Liver (tissue), 9 donors: ENCODE data around the gene PAQR7. TPM values are rescaled to one million over a fixed set of nuclear protein-coding genes. Genes with fewer than 3 reads are reported as not detected.

Experiments
- DNase-seq: peaks from one replicate; pipeline ENCODE4 v3.0.0-alpha.2; 2017; ENCODE audit warnings: low spot score
- H3K27ac ChIP-seq, 2 donors: one replicate each; pipeline ENCODE4 v1.7.0; 2013; ENCODE audit warnings: inconsistent platforms in 2 of 2, low read length in 2 of 2, control low read depth in 1 of 2, low read depth in 1 of 2, mild to moderate bottlenecking in 1 of 2
- H3K27me3 ChIP-seq, 4 donors: one replicate each; pipeline versions ENCODE4 v1.6.1 to v1.7.0; 2013; ENCODE audit warnings: low read length in 3 of 4, inconsistent platforms in 1 of 4, mild to moderate bottlenecking in 1 of 4, moderate library complexity in 1 of 4; ENCODE audit not compliant: control insufficient read depth in 4 of 4, insufficient read depth in 4 of 4
- H3K36me3 ChIP-seq, 4 donors: one replicate each; pipeline versions ENCODE4 v1.6.1 to v1.7.0; 2013; ENCODE audit warnings: low read length in 3 of 4, mild to moderate bottlenecking in 3 of 4, low read depth in 1 of 4, moderate library complexity in 1 of 4; ENCODE audit not compliant: control insufficient read depth in 4 of 4, insufficient read depth in 3 of 4
- H3K4me1 ChIP-seq, 4 donors: one replicate each; pipeline versions ENCODE4 v1.6.1 to v1.7.0; 2013; ENCODE audit warnings: low read length in 3 of 4, mild to moderate bottlenecking in 3 of 4, moderate library complexity in 1 of 4; ENCODE audit not compliant: control insufficient read depth in 4 of 4, insufficient read depth in 4 of 4
- H3K4me3 ChIP-seq, 3 donors: one replicate each; pipeline versions ENCODE4 v1.6.1 to v1.7.0; 2013; ENCODE audit warnings: low read length in 3 of 3, control low read depth in 1 of 3, low read depth in 1 of 3, mild to moderate bottlenecking in 1 of 3
- H3K9ac ChIP-seq, 2 donors: one replicate each; pipeline ENCODE4 v1.7.0; 2013; ENCODE audit warnings: low read length in 2 of 2, mild to moderate bottlenecking in 2 of 2, moderate library complexity in 2 of 2, control low read depth in 1 of 2, low read depth in 1 of 2
- H3K9me3 ChIP-seq, 4 donors: one replicate each; pipeline versions ENCODE4 v1.6.1 to v1.7.0; 2013; ENCODE audit warnings: low read length in 3 of 4; ENCODE audit not compliant: control insufficient read depth in 4 of 4
- ATF3 ChIP-seq: IDR thresholded peaks from 2 replicates; pipeline ENCODE4 v1.6.1; 2016; ENCODE audit warnings: antibody characterized with exemption
- EGR1 ChIP-seq, 2 donors: IDR thresholded peaks; 2 replicates each; pipeline ENCODE4 v1.6.1; 2016 to 2018; ENCODE audit warnings: antibody characterized with exemption in 2 of 2, low read depth in 2 of 2
- FOXA1 ChIP-seq: IDR thresholded peaks from 2 replicates; pipeline ENCODE4 v1.6.1; 2016; ENCODE audit warnings: antibody characterized with exemption
- FOXA2 ChIP-seq: IDR thresholded peaks from 2 replicates; pipeline ENCODE4 v1.6.1; 2016; ENCODE audit warnings: antibody characterized with exemption
- GABPA ChIP-seq, 2 donors: IDR thresholded peaks in 1 of 2; conservative IDR thresholded peaks in 1 of 2; 2 replicates each; pipeline ENCODE4 v1.6.1; 2016; ENCODE audit warnings: antibody characterized with exemption in 2 of 2, mild to moderate bottlenecking in 1 of 2, moderate library complexity in 1 of 2
- HNF4A ChIP-seq, 2 donors: conservative IDR thresholded peaks; 2 replicates each; pipeline ENCODE4 v1.6.1; 2016; ENCODE audit warnings: antibody characterized with exemption in 2 of 2, mild to moderate bottlenecking in 2 of 2
- HNF4G ChIP-seq: IDR thresholded peaks from 2 replicates; pipeline ENCODE4 v1.6.1; 2016; ENCODE audit warnings: antibody characterized with exemption
- JUND ChIP-seq, 2 donors: IDR thresholded peaks; 2 replicates each; pipeline ENCODE4 v1.6.1; 2016; ENCODE audit warnings: antibody characterized with exemption in 2 of 2
- MAX ChIP-seq: IDR thresholded peaks from 2 replicates; pipeline ENCODE4 v1.6.1; 2016; ENCODE audit warnings: antibody characterized with exemption
- NR2F2 ChIP-seq: IDR thresholded peaks from 2 replicates; pipeline ENCODE4 v1.6.1; 2016; ENCODE audit warnings: antibody characterized with exemption
- RAD21 ChIP-seq, 2 donors: IDR thresholded peaks; 2 replicates each; pipeline ENCODE4 v1.6.1; 2016; ENCODE audit warnings: antibody characterized with exemption in 2 of 2, mild to moderate bottlenecking in 2 of 2
- REST ChIP-seq: IDR thresholded peaks from 2 replicates; pipeline ENCODE4 v1.6.1; 2016; ENCODE audit warnings: antibody characterized with exemption, mild to moderate bottlenecking
- RXRA ChIP-seq, 2 donors: IDR thresholded peaks; 2 replicates each; pipeline ENCODE4 v1.6.1; 2017 to 2018; ENCODE audit warnings: antibody characterized with exemption in 2 of 2, mild to moderate bottlenecking in 1 of 2
- SP1 ChIP-seq: IDR thresholded peaks from 2 replicates; pipeline ENCODE4 v1.6.1; 2018; ENCODE audit warnings: antibody characterized with exemption, mild to moderate bottlenecking
- TAF1 ChIP-seq: conservative IDR thresholded peaks from 2 replicates; pipeline ENCODE4 v1.6.1; 2016; ENCODE audit warnings: antibody characterized with exemption, mild to moderate bottlenecking
- YY1 ChIP-seq: IDR thresholded peaks from 2 replicates; pipeline ENCODE4 v1.6.1; 2016; ENCODE audit warnings: antibody characterized with exemption, mild to moderate bottlenecking
- ZBTB33 ChIP-seq: IDR thresholded peaks from 2 replicates; pipeline ENCODE4 v1.6.1; 2016; ENCODE audit warnings: antibody characterized with exemption
- WGBS: extraction: QIAGEN DNeasy Blood & Tissue Kit; methylation state at CpG from one replicate; pipeline ENCODE4 v1.1.7; 2013; 5-methylcytosine and 5-hydroxymethylcytosine counted together
- polyA plus RNA-seq, 2 donors: library from polyadenylated mRNA; stranded (reverse) in 1 of 2; unstranded in 1 of 2; fragments of 200-250 nt in 1 of 2; fragments of >200 nt in 1 of 2; fragmentation: Nextera tagmentation in 1 of 2; extraction: Ambion mirVana in 1 of 2; gene quantifications; one replicate each; pipeline versions ENCODE4 v1.2.1 to v1.2.3, GENCODE V29; 2013 to 2015
- total RNA-seq, 2 donors: library from RNA; depleted of rRNA; stranded (reverse); fragments of >200 nt; gene quantifications; one replicate each; pipeline ENCODE4 v1.2.3, GENCODE V29; 2014
- TF ChIP-seq, protein P1 (sequence below): fragments of 150-350 bp; IDR thresholded peaks from 2 replicates; pipeline ENCODE4 v1.5.1; 2017; ENCODE audit warnings: improper control_type of control experiment, low read depth, low read length; ENCODE audit not compliant: missing input control
- donor health status: healthy.
- donor health status: healthy.
- donor health status: healthy.
- donor health status: healthy.
- donor health status: healthy.

The PAQR7 gene
- total and polyA plus RNA-seq, 4 donors = 1.5 to 9.0 (median 1.8) TPM

DNA sequence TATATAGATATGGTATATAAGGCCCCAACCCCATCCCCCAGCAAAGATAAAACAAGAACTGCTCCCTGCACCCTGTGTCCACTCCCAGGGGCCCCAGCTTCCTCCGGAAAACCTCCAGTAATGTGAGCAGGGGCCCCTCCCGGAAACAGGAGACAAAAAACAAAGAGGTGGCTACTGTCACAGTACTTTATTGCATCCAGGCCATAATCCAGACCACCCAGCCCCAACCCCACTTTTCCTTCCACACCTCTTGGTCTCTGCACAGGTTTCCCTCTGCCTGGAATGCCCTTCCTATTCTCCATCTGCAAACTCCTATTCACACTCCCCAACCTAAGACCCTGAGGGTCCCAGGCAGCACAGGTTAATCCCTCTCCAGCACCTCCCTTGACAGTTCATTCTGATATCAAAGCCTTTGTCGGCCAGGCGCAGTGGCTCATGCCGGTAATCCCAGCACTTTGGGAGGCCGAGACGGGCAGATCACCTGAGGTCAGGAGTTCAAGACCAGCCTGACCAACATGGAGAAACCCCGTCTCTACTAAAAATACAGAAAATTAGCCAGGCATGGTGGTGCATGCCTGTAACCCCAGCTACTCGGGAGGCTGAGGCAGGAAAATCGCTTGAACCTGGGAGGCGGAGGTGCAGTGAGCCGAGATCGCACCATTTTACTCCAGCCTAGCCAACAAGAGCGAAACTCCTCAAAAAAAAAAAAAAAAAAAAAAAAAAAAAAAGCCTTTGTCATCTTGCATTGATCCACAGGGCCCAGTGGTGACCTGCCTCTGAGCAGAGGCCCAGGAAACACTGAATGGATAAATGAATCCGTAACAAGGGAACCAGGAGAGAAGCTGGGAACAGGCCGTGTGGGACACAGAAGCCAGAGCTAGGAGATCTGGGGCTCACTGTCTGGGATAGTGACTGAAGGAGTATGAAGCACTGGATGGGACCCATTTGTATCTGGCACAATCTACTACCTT is 13.9 kb downstream of the PAQR7 start:
- no peak for DNase-seq
- Histone ChIP-seq H3K27me3 (no peaks in the 10 kb centered on the region), H3K9ac (no peak overlapping the region), H3K4me1 (peaks cover 6 to 19% (median 10%) of the 10 kb centered on the region in 4 donors), H3K36me3 (peaks cover 0 to 4% (median 0%) of the 10 kb centered on the region in 4 donors), H3K9me3 (no peaks in the 10 kb centered on the region), H3K27ac (no peak overlapping the region), H3K4me3 (no peak overlapping the region)
- 80% methylated on average over 16 of the region's 16 CpGs for WGBS
- no peak for TF ChIP-seq HNF4A (conservative IDR thresholded peaks at IDR 0.05)
- no peak for TF ChIP-seq REST
- no peak for TF ChIP-seq NR2F2
- TF ChIP-seq FOXA2 = no peak
- TF ChIP-seq ATF3 = no peak
- no peak for TF ChIP-seq JUND (IDR thresholded peaks at IDR 0.05)
- no peak for TF ChIP-seq TAF1
- TF ChIP-seq ZBTB33 = no peak
- TF ChIP-seq HNF4G = no peak
- no peak for TF ChIP-seq YY1
- TF ChIP-seq RAD21 (IDR thresholded peaks at IDR 0.05) = no peak
- no peak for TF ChIP-seq MAX
- TF ChIP-seq FOXA1 = no peak
- TF ChIP-seq GABPA (IDR thresholded peaks at IDR 0.05 in 1 of 2, conservative IDR thresholded peaks at IDR 0.05 in 1 of 2) = no peak
- no peak for TF ChIP-seq SP1
- TF ChIP-seq, protein P1, sequence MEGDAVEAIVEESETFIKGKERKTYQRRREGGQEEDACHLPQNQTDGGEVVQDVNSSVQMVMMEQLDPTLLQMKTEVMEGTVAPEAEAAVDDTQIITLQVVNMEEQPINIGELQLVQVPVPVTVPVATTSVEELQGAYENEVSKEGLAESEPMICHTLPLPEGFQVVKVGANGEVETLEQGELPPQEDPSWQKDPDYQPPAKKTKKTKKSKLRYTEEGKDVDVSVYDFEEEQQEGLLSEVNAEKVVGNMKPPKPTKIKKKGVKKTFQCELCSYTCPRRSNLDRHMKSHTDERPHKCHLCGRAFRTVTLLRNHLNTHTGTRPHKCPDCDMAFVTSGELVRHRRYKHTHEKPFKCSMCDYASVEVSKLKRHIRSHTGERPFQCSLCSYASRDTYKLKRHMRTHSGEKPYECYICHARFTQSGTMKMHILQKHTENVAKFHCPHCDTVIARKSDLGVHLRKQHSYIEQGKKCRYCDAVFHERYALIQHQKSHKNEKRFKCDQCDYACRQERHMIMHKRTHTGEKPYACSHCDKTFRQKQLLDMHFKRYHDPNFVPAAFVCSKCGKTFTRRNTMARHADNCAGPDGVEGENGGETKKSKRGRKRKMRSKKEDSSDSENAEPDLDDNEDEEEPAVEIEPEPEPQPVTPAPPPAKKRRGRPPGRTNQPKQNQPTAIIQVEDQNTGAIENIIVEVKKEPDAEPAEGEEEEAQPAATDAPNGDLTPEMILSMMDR = no peak
- no peak for TF ChIP-seq EGR1 (IDR thresholded peaks at IDR 0.05; ENCODE audit: low read depth in 2 of 2)
- TF ChIP-seq RXRA (IDR thresholded peaks at IDR 0.05) = no peak
